H1 (cell line): ENCODE results near the gene THAP9. TPM values are rescaled to one million over a fixed set of nuclear protein-coding genes. Genes with fewer than 3 reads are reported as not detected.

Experiments
- CTCF ChIA-PET: fragments of 300-600 bp; sonication (Branson Sonifier 250); formaldehyde crosslinking; loops from one replicate; lab custom pipeline; 2021; ENCODE audit not compliant: partially characterized antibody; lab: Charles Lee
- POLR2A ChIA-PET: fragments of 300-600 bp; sonication (Branson Sonifier 250); formaldehyde crosslinking; loops from one replicate; lab custom pipeline; 2021; ENCODE audit warnings: inconsistent platforms; ENCODE audit not compliant: partially characterized antibody; lab: Charles Lee
- DNase-seq, 2 experiments: peaks; one replicate each; pipeline versions ENCODE4 v3.0.0 to v3.0.0-alpha.2; 2010 to 2022; ENCODE audit warnings: low spot score in 2 of 2, low read depth in 1 of 2, mixed read lengths in 1 of 2
- FAIRE-seq: peaks from 2 replicates; lab custom pipeline; 2011; peaks lifted over from hg19 to GRCh38; lab: Jason Lieb, UNC
- H2AFZ ChIP-seq: 2 replicates; pipeline ENCODE4 v1.8.1; 2012; ENCODE audit warnings: low read length, inconsistent platforms
- H2AK5ac ChIP-seq: 2 replicates; pipeline ENCODE4 v1.6.1; 2013; ENCODE audit warnings: low read depth, low read length
- H2BK120ac ChIP-seq: replicated peaks from 2 replicates; pipeline ENCODE3; 2013; ENCODE audit warnings: low read depth, low read length, inconsistent platforms
- H2BK12ac ChIP-seq: 2 replicates; pipeline ENCODE4 v1.6.1; 2013; ENCODE audit warnings: low read depth, low read length
- H2BK15ac ChIP-seq: 2 replicates; pipeline ENCODE4 v1.6.1; 2013; ENCODE audit warnings: low read length
- H2BK20ac ChIP-seq: 2 replicates; pipeline ENCODE4 v1.6.1; 2013; ENCODE audit warnings: low read length
- H2BK5ac ChIP-seq: 2 replicates; pipeline ENCODE4 v1.6.1; 2013; ENCODE audit warnings: low read depth, low read length
- H3K14ac ChIP-seq: 2 replicates; pipeline ENCODE4 v1.6.1; 2013; ENCODE audit warnings: inconsistent platforms; ENCODE audit not compliant: insufficient read length
- H3K18ac ChIP-seq: 2 replicates; pipeline ENCODE4 v1.6.1; 2013; ENCODE audit warnings: low read length; ENCODE audit errors: extremely low read depth
- H3K23ac ChIP-seq: 2 replicates; pipeline ENCODE4 v1.6.1; 2013; ENCODE audit warnings: inconsistent platforms; ENCODE audit not compliant: insufficient read length
- H3K23me2 ChIP-seq: 2 replicates; pipeline ENCODE4 v1.6.1; 2013; ENCODE audit warnings: low read depth, low read length
- H3K27ac ChIP-seq: 2 replicates; pipeline ENCODE4 v1.6.1; 2011; ENCODE audit warnings: low read depth, low read length, inconsistent platforms
- H3K27me3 ChIP-seq, 4 experiments: replicated peaks in 1 of 4; 1 replicate in 1 of 4; 2 replicates in 3 of 4; pipeline versions ENCODE4 v1.6.1 to v1.8.1; 2011 to 2013; ENCODE audit warnings: low read length in 3 of 4, mild to moderate bottlenecking in 3 of 4, inconsistent platforms in 2 of 4, mixed read lengths in 2 of 4, moderate library complexity in 1 of 4; ENCODE audit not compliant: control insufficient read depth in 3 of 4, insufficient read depth in 3 of 4; ENCODE audit errors: extremely low read depth in 1 of 4
- H3K36me3 ChIP-seq, 4 experiments: 2 replicates each; pipeline versions ENCODE4 v1.6.1 to v1.8.1; 2011 to 2013; ENCODE audit warnings: mild to moderate bottlenecking in 4 of 4, low read length in 3 of 4, moderate library complexity in 2 of 4, control low read depth in 1 of 4, inconsistent platforms in 1 of 4; ENCODE audit not compliant: insufficient read depth in 4 of 4, control insufficient read depth in 2 of 4
- H3K4ac ChIP-seq: replicated peaks from 2 replicates; pipeline ENCODE3; 2013; ENCODE audit warnings: low read length, low read depth, mixed read lengths, inconsistent platforms; ENCODE audit not compliant: insufficient read length
- H3K4me1 ChIP-seq, 4 experiments: replicated peaks in 1 of 4; 1 replicate in 1 of 4; 2 replicates in 3 of 4; pipeline versions ENCODE4 v1.6.1 to v1.8.1; 2011 to 2013; ENCODE audit warnings: low read length in 3 of 4, inconsistent platforms in 2 of 4, mixed read lengths in 1 of 4; ENCODE audit not compliant: insufficient read depth in 4 of 4, control insufficient read depth in 3 of 4
- H3K4me2 ChIP-seq, 2 experiments: 2 replicates each; pipeline versions ENCODE4 v1.6.1 to v1.8.1; 2011 to 2013; ENCODE audit warnings: low read depth in 2 of 2, low read length in 2 of 2, control low read depth in 1 of 2, inconsistent platforms in 1 of 2, mild to moderate bottlenecking in 1 of 2; ENCODE audit not compliant: insufficient read depth in 1 of 2
- H3K4me3 ChIP-seq, 4 experiments: fragments of 200-600, 300-600 bp in 1 of 4; sonication (generic), shearing (Covaris generic), sonication (Bioruptor Twin) in 1 of 4; 2 replicates each; pipeline versions ENCODE4 v1.5.1 to v1.8.1; 2011 to 2016; ENCODE audit warnings: low read length in 4 of 4, low read depth in 3 of 4, control low read depth in 2 of 4, inconsistent platforms in 2 of 4, mild to moderate bottlenecking in 2 of 4, mixed read lengths in 1 of 4, moderate library complexity in 1 of 4; ENCODE audit not compliant: insufficient read depth in 2 of 4; ENCODE audit errors: extremely low read depth in 1 of 4
- H3K56ac ChIP-seq: replicated peaks from 2 replicates; pipeline ENCODE3; 2013; ENCODE audit warnings: low read depth, mild to moderate bottlenecking, mixed read lengths, low read length, inconsistent platforms; ENCODE audit not compliant: insufficient read length
- H3K79me1 ChIP-seq: 2 replicates; pipeline ENCODE4 v1.6.1; 2013; ENCODE audit warnings: low read depth, low read length, control low read depth
- H3K79me2 ChIP-seq, 2 experiments: 2 replicates each; pipeline versions ENCODE4 v1.6.1 to v1.8.1; 2012 to 2013; ENCODE audit warnings: low read length in 2 of 2, mild to moderate bottlenecking in 2 of 2, inconsistent platforms in 1 of 2; ENCODE audit not compliant: insufficient read depth in 2 of 2, control insufficient read depth in 1 of 2
- H3K9ac ChIP-seq, 4 experiments: replicated peaks in 1 of 4; 1 replicate in 1 of 4; 2 replicates in 3 of 4; pipeline versions ENCODE4 v1.6.1 to v1.8.1; 2011 to 2013; ENCODE audit warnings: low read depth in 3 of 4, low read length in 3 of 4, control low read depth in 2 of 4, mild to moderate bottlenecking in 2 of 4, moderate library complexity in 2 of 4, inconsistent platforms in 1 of 4; ENCODE audit errors: extremely low read depth in 1 of 4
- H3K9me3 ChIP-seq, 2 experiments: 2 replicates each; pipeline versions ENCODE4 v1.6.1 to v1.8.1; 2012 to 2013; ENCODE audit warnings: mild to moderate bottlenecking in 2 of 2, moderate library complexity in 2 of 2, control low read depth in 1 of 2, inconsistent platforms in 1 of 2, low read depth in 1 of 2, low read length in 1 of 2, mixed read lengths in 1 of 2; ENCODE audit not compliant: insufficient read depth in 2 of 2
- H4K20me1 ChIP-seq, 2 experiments: replicated peaks in 1 of 2; 2 replicates each; pipeline versions ENCODE3 to v1.8.1; 2011 to 2013; ENCODE audit warnings: inconsistent platforms in 2 of 2, low read length in 2 of 2, mild to moderate bottlenecking in 1 of 2; ENCODE audit not compliant: insufficient read depth in 2 of 2, control insufficient read depth in 1 of 2
- H4K5ac ChIP-seq: 2 replicates; pipeline ENCODE4 v1.6.1; 2013; ENCODE audit warnings: low read length, low read depth, mixed read lengths, inconsistent platforms; ENCODE audit not compliant: insufficient read length
- H4K8ac ChIP-seq: 2 replicates; pipeline ENCODE4 v1.8.0; 2013; ENCODE audit warnings: mild to moderate bottlenecking, moderate library complexity, low read length, inconsistent platforms; ENCODE audit not compliant: insufficient read depth; ENCODE audit errors: extremely low read depth
- H4K91ac ChIP-seq: replicated peaks from 2 replicates; pipeline ENCODE3; 2013; ENCODE audit warnings: low read length, mixed read lengths, inconsistent platforms; ENCODE audit not compliant: insufficient read length
- ASH2L ChIP-seq: fragments of 200-600, 300-600 bp; sonication (generic); IDR thresholded peaks from one replicate; pipeline ENCODE4 v1.7.1; 2017; ENCODE audit warnings: low read length
- GTF2F1 ChIP-seq: IDR thresholded peaks from 2 replicates; pipeline ENCODE4 v1.6.1; 2012; ENCODE audit warnings: low read depth, low read length, improper control_type of control experiment, borderline replicate concordance
- HDAC6 ChIP-seq: IDR thresholded peaks from one replicate; pipeline ENCODE4 v1.7.1; 2012; ENCODE audit warnings: low read depth, mild to moderate bottlenecking, inconsistent platforms, low read length, moderate library complexity
- JUN ChIP-seq: IDR thresholded peaks from 2 replicates; pipeline ENCODE4 v1.6.1; 2011; ENCODE audit warnings: low read depth, mild to moderate bottlenecking, improper control_type of control experiment, low read length
- KDM1A ChIP-seq: fragments of 200-600, 300-600 bp; sonication (generic); IDR thresholded peaks from 2 replicates; pipeline ENCODE4 v1.7.1; 2016; ENCODE audit warnings: mild to moderate bottlenecking, low read length, borderline replicate concordance
- POLR2A ChIP-seq, 2 experiments: IDR thresholded peaks; 1 replicate in 1 of 2; 2 replicates in 1 of 2; pipeline ENCODE4 v1.6.1; 2011; ENCODE audit warnings: low read depth in 2 of 2, low read length in 2 of 2, mild to moderate bottlenecking in 2 of 2; ENCODE audit errors: control extremely low read depth in 1 of 2
- POLR2AphosphoS5 ChIP-seq: IDR thresholded peaks from 2 replicates; pipeline ENCODE4 v1.6.1; 2011; ENCODE audit warnings: low read depth, low read length
- POU5F1 ChIP-seq: IDR thresholded peaks from 2 replicates; pipeline ENCODE4 v1.6.1; 2011; ENCODE audit warnings: low read depth, mild to moderate bottlenecking, low read length, moderate library complexity
- SP1 ChIP-seq: IDR thresholded peaks from 2 replicates; pipeline ENCODE4 v1.6.1; 2011; ENCODE audit warnings: low read depth, low read length
- TAF7 ChIP-seq: optimal IDR thresholded peaks from 2 replicates; pipeline ENCODE3; 2011; ENCODE audit warnings: low read depth, mild to moderate bottlenecking, inconsistent platforms, low read length, moderate library complexity, borderline replicate concordance
- WGBS, 2 experiments: shearing (Covaris generic) in 1 of 2; methylation state at CpG; one replicate each; pipeline versions ENCODE4 v1.1.6 to v1.1.7; 2013 to 2015; ENCODE audit warnings: low lambda C conversion rate in 2 of 2, mixed read lengths in 2 of 2, inconsistent platforms in 1 of 2, low coverage in 1 of 2, missing lambda C conversion rate in 1 of 2; ENCODE audit not compliant: insufficient replicate concordance in 2 of 2, insufficient coverage in 1 of 2, insufficient read length in 1 of 2; ENCODE audit errors: extremely low coverage in 1 of 2, missing lambda C conversion rate in 1 of 2; 5-methylcytosine and 5-hydroxymethylcytosine counted together
- polyA plus RNA-seq, 7 experiments: library from polyadenylated mRNA; depleted of rRNA in 3 of 7; stranded (reverse) in 5 of 7; unstranded in 2 of 7; fragments of >200 nt in 5 of 7; fragments of 200-250 nt in 2 of 7; gene quantifications; 1 replicate in 5 of 7; 2 replicates in 1 of 7; 4 replicates in 1 of 7; pipeline versions ENCODE4 v1.2.1 to v1.2.3, GENCODE V29; 2011 to 2013; ENCODE audit warnings: missing spikeins in 2 of 7, mixed read lengths in 2 of 7
- total RNA-seq: library from RNA; stranded (reverse); fragmentation: NEBNext Ultra II Directional; extraction: Animal tissue kit (Norgen Biotek cat#: 25700); gene quantifications from 2 replicates; pipeline ENCODE4 v1.2.1, GENCODE V29; 2021
- TF ChIP-seq, protein P1 (sequence below): IDR thresholded peaks from 2 replicates; pipeline ENCODE4 v1.6.1; 2011; ENCODE audit warnings: low read depth, mild to moderate bottlenecking, low read length; ENCODE audit not compliant: insufficient read depth
- TF ChIP-seq, protein P2 (sequence below): IDR thresholded peaks from 2 replicates; pipeline ENCODE4 v1.6.1; 2012; ENCODE audit warnings: inconsistent platforms
- TF ChIP-seq, protein P3 (sequence below): IDR thresholded peaks from 2 replicates; pipeline ENCODE4 v1.6.1; 2012; ENCODE audit warnings: inconsistent platforms

THAP9 gene
- total and polyA plus RNA-seq, 2 of the 8 experiments (the other 6 are each of a cell fraction or from before 2014, with no cell fraction given): 6.1 to 13.2 TPM

DNA sequence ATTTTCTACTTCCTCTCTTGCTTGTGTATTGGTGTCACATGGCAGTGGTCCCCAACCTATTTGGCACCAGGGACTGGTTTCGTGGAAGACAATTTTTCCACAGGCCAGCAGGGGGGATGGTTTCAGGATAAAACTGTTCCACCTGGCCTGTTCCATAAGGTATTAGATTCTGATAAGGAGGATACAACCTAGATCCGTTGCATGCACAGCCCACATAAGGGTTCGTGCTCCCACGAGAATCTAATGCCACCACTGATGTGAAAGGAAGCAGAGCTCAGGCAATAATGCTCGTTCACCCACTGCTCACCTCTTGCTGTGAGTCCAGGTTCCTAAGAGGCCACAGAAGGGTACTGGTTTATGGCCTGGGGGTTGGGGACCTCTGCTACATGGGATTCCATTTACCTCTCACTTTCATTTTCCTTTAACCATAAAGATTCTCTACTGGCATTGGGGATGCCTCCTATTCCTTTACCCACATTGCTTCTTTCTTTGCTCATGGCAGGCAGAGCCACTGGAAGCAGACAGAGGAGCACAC, 47.7 kb upstream of the THAP9 start:
- Histone ChIP-seq H3K4ac (no peak overlapping the region), H3K23ac (no peak overlapping the region), H4K20me1 (peaks cover 2% of the 10 kb centered on the region in 2 experiments), H3K56ac (no peak overlapping the region), H3K18ac (no peak overlapping the region), H2BK5ac (no peak overlapping the region), H4K8ac (no peak overlapping the region), H3K4me2 (no peak overlapping the region), H3K23me2 (no peaks in the 10 kb centered on the region), H2BK12ac (no peak overlapping the region), H2BK120ac (no peak overlapping the region), H2BK20ac (no peak overlapping the region), H2AK5ac (no peak overlapping the region), H3K79me1 (no peaks in the 10 kb centered on the region), H3K9ac (no peak overlapping the region), H3K79me2 (no peaks in the 10 kb centered on the region), H3K27me3 (no peaks in the 10 kb centered on the region), H4K5ac (no peak overlapping the region), H3K27ac (no peak overlapping the region), H3K14ac (no peak overlapping the region), H3K36me3 (peaks cover 26 to 80% (median 50%) of the 10 kb centered on the region in 4 experiments), H3K4me1 (no peaks in the 10 kb centered on the region), H2AFZ (no peak overlapping the region), H3K4me3 (no peak overlapping the region), H4K91ac (no peak overlapping the region), H2BK15ac (no peak overlapping the region), H3K9me3 (no peaks in the 10 kb centered on the region)
- ChIA-PET CTCF (interaction anchor here (0.6 to 2.6 kb wide), 21 partner anchors 9 to 398 kb away, joined by 3 to 24 read pairs (median 4); partner anchors contain the start of gene THAP9), POLR2A (interaction anchor here (1.0 to 1.1 kb wide), 2 partner anchors 9 to 47 kb away, joined by 3 to 5 read pairs; partner anchors contain the start of gene THAP9)
- WGBS, 2 experiments: 76% methylated on average over 5 of the region's 5 CpGs; no CpG with 5 or more reads in 1 of the 2 experiments
- FAIRE-seq (no peak), DNase-seq (no peak)
- TF ChIP-seq, protein P1, sequence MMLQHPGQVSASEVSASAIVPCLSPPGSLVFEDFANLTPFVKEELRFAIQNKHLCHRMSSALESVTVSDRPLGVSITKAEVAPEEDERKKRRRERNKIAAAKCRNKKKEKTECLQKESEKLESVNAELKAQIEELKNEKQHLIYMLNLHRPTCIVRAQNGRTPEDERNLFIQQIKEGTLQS: no peak
- no peak for TF ChIP-seq POLR2A (IDR thresholded peaks at IDR 0.05; ENCODE audit: control extremely low read depth in 1 of 2, low read depth in 2 of 2, low read length in 2 of 2)
- TF ChIP-seq GTF2F1: no peak
- no peak for TF ChIP-seq ASH2L
- TF ChIP-seq TAF7: no peak
- TF ChIP-seq, protein P2, sequence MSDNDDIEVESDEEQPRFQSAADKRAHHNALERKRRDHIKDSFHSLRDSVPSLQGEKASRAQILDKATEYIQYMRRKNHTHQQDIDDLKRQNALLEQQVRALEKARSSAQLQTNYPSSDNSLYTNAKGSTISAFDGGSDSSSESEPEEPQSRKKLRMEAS: no peak
- no peak for TF ChIP-seq KDM1A
- no peak for TF ChIP-seq POU5F1
- TF ChIP-seq POLR2AphosphoS5: no peak
- TF ChIP-seq SP1: no peak
- TF ChIP-seq JUN: no peak
- TF ChIP-seq, protein P3, sequence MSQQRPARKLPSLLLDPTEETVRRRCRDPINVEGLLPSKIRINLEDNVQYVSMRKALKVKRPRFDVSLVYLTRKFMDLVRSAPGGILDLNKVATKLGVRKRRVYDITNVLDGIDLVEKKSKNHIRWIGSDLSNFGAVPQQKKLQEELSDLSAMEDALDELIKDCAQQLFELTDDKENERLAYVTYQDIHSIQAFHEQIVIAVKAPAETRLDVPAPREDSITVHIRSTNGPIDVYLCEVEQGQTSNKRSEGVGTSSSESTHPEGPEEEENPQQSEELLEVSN: no peak
- TF ChIP-seq HDAC6: no peak
